T-helper 2 cell treated with Interferon-gamma antibody and Interleukin-4, amounts not matched to agents 5 μg/mL and 100 μg/mL, for 36 hours (primary cell): ENCODE measurements around the gene CBLN4.

Experiments used
- DNase-seq: peaks from one replicate; pipeline ENCODE4 v3.0.0; 2021; ENCODE audit warnings: low spot score
- H3K27ac Mint-ChIP-seq: one replicate; pipeline ENCODE4 v1.8.0; 2021; ENCODE audit warnings: mild to moderate bottlenecking, mixed read lengths
- H3K27me3 Mint-ChIP-seq: one replicate; pipeline ENCODE4 v1.8.0; 2021; ENCODE audit warnings: low read depth, mixed read lengths
- H3K36me3 Mint-ChIP-seq: one replicate; pipeline ENCODE4 v1.8.0; 2021; ENCODE audit warnings: low read depth, mixed read lengths
- H3K4me1 Mint-ChIP-seq: one replicate; pipeline ENCODE4 v1.8.0; 2021; ENCODE audit warnings: low read depth, mixed read lengths
- H3K4me3 Mint-ChIP-seq: one replicate; pipeline ENCODE4 v1.8.0; 2022; ENCODE audit warnings: mild to moderate bottlenecking, moderate library complexity, mixed read lengths
- H3K9me3 Mint-ChIP-seq: one replicate; pipeline ENCODE4 v1.8.0; 2021; ENCODE audit warnings: mixed read lengths

Gene CBLN4

DNA sequence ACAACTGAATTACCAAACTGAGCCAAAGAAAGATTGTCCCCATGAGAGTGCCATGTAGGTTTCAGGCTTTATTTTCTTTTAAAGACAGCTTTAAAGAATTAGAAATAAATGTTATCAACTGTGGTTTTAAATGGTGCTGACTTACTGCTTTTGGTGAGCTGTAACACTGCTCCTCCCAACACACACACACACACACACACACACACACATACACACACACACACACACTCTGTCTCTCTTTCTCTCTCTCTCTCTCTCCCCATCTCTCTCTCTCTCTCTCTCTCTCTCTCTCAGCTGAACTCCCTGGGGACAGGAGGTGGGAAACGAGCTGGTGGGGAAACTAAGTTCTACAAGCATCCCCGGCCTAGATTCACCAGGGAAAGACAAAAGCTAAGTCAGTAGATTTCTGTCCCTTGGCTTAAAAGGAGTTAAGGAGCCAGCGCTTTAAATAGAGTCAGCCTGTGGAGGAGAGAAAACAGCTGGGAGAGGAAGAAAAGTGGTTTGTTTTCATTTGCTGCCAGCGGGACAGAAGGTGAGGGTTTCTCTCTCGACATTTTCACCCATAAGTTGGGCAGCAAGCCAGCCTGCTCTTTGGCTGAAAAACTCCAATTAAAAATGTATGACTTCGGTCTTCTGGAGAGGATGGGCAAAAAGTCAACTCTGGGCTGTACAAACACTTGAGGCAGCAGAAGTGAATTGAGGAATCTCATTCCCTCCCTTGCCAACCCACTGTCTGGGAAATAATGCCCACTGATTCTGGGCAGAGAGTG, 27.4 kb downstream of the CBLN4 start:
- Mint-ChIP-seq H3K4me1 (no peaks in the 10 kb centered on the region), H3K27ac (no peak overlapping the region), H3K9me3 (peaks cover 26% of the 10 kb centered on the region), H3K4me3 (no peak overlapping the region), H3K36me3 (no peaks in the 10 kb centered on the region), H3K27me3 (no peaks in the 10 kb centered on the region)
- DNase-seq = no peak

DNA sequence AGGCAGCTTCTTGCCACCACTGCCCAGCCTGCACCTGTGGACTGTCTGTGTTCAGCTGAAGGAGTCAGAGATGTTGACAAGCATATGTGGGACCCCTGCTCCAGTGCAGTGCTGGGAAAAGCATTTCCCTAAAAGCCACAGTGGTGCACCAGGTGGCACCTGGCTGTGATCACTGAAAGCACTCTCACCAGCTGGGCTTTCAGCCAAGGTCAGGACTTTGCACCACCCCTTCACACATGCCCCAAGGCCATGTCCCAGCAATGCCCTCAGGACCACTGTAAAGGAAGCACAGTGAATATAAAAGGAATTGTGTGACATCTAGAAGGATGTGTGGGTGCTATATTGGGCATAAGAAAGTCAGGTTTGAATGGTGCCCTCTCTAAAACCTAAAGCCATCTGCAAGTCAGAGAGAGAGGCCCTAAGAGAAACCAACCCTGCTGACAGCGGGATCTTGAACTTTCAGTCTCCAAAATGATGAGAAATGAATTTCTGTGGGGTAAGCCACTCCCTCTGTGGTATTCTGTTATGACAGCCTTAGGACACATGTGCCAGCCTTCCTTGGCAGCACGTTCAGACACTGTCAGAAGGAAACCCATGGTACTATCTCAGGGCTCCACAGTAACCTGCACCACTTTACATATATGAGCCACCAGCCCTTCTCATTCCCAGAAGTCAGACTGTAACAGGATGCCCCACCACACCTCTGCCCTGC, 30.7 kb downstream of the CBLN4 start:
- no peak for DNase-seq
- no peak overlapping the region for H3K4me3 Mint-ChIP-seq
- H3K27ac Mint-ChIP-seq = no peak overlapping the region
- H3K36me3 Mint-ChIP-seq = no peaks in the 10 kb centered on the region
- H3K9me3 Mint-ChIP-seq = peaks cover 11% of the 10 kb centered on the region
- no peaks in the 10 kb centered on the region for H3K4me1 Mint-ChIP-seq
- H3K27me3 Mint-ChIP-seq = no peaks in the 10 kb centered on the region

DNA sequence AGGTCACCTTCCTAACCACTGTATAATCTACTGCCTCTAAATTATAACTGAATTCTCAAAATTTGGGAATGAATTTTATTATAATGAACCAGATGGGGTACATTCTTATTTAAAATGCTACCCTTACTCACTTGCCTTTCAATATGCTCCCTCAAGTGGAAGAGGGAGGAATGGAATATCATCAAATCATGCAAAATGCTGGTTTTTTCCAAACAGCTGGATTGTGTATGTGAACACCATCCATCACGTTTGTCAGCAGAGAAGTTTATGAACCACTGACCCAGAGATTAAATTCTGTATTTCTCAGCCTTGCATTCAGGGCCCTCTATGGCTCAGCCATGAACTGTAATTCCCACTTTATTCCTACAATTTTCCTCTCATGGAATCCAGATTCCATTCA, 40.5 kb downstream of the CBLN4 start:
- Mint-ChIP-seq H3K9me3 (peaks cover 68% of the 10 kb centered on the region), H3K4me1 (no peaks in the 10 kb centered on the region), H3K36me3 (no peaks in the 10 kb centered on the region), H3K27ac (no peak overlapping the region), H3K27me3 (no peaks in the 10 kb centered on the region), H3K4me3 (no peak overlapping the region)
- DNase-seq = no peak

DNA sequence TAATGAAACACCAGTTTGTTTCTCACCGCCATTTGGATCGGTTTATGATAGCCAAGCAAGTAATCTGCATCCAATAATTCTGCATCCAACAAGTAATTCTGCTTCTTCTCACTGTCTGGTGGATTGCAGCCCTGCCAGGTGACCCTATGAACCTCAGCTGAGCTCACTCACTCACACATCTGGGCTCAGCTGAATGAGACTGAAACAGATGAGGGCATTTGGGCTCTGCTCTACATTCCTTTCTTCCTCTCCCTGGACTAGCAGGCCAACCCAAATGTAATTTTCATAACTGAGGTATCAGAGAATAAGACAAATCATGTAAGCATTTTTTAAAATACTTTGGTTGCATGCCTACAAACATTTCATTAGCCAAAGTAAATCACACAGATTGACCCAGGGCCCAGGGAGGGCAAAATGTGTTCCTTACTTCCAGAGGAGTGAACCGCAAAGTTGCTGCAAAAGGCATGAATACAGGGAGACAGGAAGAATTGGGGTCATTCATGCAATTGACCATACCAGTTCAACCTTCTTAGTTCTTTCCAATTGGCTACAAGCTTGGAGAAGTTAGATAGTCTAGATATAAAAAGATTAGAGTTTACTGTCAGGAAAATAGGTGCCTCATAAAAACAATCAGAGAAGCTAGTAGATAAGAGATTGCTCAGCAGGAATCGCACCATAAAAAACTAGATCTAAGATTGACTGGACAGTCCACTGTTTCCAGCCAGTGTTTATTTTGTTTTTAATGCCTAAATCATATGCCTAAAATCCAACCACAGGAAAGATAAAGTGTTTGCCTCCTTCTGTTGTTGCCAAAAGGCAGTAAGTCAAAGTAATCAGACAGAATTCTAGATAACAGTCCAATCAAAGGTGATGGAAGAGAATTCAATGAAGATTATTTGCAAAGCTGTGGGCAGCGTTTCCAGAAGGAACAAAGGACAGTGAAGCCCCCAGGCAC, 43.7 kb downstream of the CBLN4 start:
- no peak overlapping the region for H3K27ac Mint-ChIP-seq
- no peak overlapping the region for H3K4me3 Mint-ChIP-seq
- DNase-seq = no peak
- H3K36me3 Mint-ChIP-seq = no peaks in the 10 kb centered on the region
- H3K9me3 Mint-ChIP-seq = peaks cover 63% of the 10 kb centered on the region
- H3K4me1 Mint-ChIP-seq = no peaks in the 10 kb centered on the region
- no peaks in the 10 kb centered on the region for H3K27me3 Mint-ChIP-seq

DNA sequence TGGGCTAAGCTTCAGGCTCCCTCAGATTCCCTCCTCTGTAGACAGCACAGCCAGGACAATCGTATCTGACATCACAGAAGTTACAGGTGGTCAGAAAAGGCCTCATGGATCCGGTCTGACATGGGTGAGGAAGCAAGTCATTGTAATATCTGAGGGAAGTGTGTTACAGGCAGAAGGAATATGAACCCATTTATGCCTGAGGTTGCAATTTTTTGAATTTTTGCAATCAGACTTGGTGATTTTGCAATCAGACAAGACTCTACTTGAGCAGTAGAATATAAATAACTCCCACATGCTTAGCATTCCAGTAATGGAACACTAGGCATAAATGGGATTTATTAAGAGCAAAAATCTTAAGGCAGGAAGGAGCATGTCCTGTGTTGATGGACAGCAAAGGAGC, 52.1 kb downstream of the CBLN4 start:
- DNase-seq = no peak
- Mint-ChIP-seq H3K36me3 (no peaks in the 10 kb centered on the region), H3K27me3 (no peaks in the 10 kb centered on the region), H3K9me3 (peaks cover 36% of the 10 kb centered on the region), H3K4me1 (no peaks in the 10 kb centered on the region), H3K27ac (no peak overlapping the region), H3K4me3 (no peak overlapping the region)

DNA sequence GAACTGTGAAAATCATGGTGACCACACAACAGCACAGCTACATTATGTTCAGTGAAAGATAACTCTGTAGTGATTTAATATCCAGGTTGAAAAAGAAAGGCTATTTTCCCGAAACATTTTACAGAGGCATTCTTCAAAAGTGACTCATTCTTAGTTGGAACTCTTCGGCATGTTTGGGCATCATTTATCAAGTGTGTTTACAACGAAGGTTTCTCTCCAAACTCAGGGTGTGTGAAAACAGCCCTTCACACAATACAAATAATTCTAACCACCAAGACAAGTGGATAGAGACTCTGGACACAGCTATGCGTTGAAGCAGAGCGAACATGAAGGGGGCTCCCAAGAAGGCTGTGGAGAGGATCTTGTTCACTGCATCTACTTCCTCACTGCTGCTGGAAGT, 57.6 kb downstream of the CBLN4 start:
- Mint-ChIP-seq H3K27me3 (no peaks in the 10 kb centered on the region), H3K4me1 (no peaks in the 10 kb centered on the region), H3K4me3 (no peak overlapping the region), H3K27ac (no peak overlapping the region), H3K9me3 (peaks cover 43% of the 10 kb centered on the region), H3K36me3 (no peaks in the 10 kb centered on the region)
- no peak for DNase-seq
